Trophoblast cell (in vitro differentiated cells and primary cell): ENCODE results near the gene RSAD2.
A peak's percentile ranks its signal among the peaks of the same experiment; 100 is the strongest.

Experiments used
- DNase-seq, 2 donors: peaks; one replicate each; pipeline ENCODE4 v3.0.0-alpha.2; 2016
- H2AFZ ChIP-seq: 2 replicates; pipeline ENCODE4 v1.6.1; 2013; ENCODE audit warnings: low read length, moderate library complexity, mild to moderate bottlenecking; ENCODE audit not compliant: insufficient read depth, poor library complexity
- H2AK5ac ChIP-seq: 2 replicates; pipeline ENCODE4 v1.6.1; 2013; ENCODE audit warnings: mild to moderate bottlenecking, low read length
- H2BK120ac ChIP-seq: 2 replicates; pipeline ENCODE4 v1.6.1; 2013; ENCODE audit warnings: low read length, mild to moderate bottlenecking, moderate library complexity; ENCODE audit not compliant: insufficient read depth, poor library complexity
- H2BK12ac ChIP-seq: 2 replicates; pipeline ENCODE4 v1.6.1; 2013; ENCODE audit warnings: mild to moderate bottlenecking, low read length, moderate library complexity
- H2BK5ac ChIP-seq: 2 replicates; pipeline ENCODE4 v1.6.1; 2013; ENCODE audit warnings: low read length, low read depth, moderate library complexity, mild to moderate bottlenecking; ENCODE audit not compliant: poor library complexity
- H3K14ac ChIP-seq: 2 replicates; pipeline ENCODE4 v1.6.1; 2013; ENCODE audit warnings: mild to moderate bottlenecking, low read length
- H3K18ac ChIP-seq: 2 replicates; pipeline ENCODE4 v1.6.1; 2013; ENCODE audit warnings: mild to moderate bottlenecking, low read length
- H3K23ac ChIP-seq: 2 replicates; pipeline ENCODE4 v1.6.1; 2013; ENCODE audit warnings: low read length
- H3K27ac ChIP-seq: 2 replicates; pipeline ENCODE4 v1.5.1; 2013; ENCODE audit warnings: low read depth, mild to moderate bottlenecking, inconsistent platforms, low read length, moderate library complexity
- H3K27me3 ChIP-seq: 2 replicates; pipeline ENCODE4 v1.6.1; 2013; ENCODE audit warnings: inconsistent platforms, mild to moderate bottlenecking, low read length, moderate library complexity; ENCODE audit not compliant: insufficient read depth
- H3K36me3 ChIP-seq, 2 experiments: 1 replicate in 1 of 2; 2 replicates in 1 of 2; pipeline ENCODE4 v1.6.1; 2013; ENCODE audit warnings: low read length in 2 of 2, mild to moderate bottlenecking in 2 of 2, moderate library complexity in 1 of 2; ENCODE audit not compliant: insufficient read depth in 2 of 2, control insufficient read depth in 1 of 2
- H3K4ac ChIP-seq: 2 replicates; pipeline ENCODE4 v1.6.1; 2013; ENCODE audit warnings: low read depth, mild to moderate bottlenecking, low read length, moderate library complexity
- H3K4me1 ChIP-seq, 2 experiments: 1 replicate in 1 of 2; 2 replicates in 1 of 2; pipeline ENCODE4 v1.6.1; 2013; ENCODE audit warnings: low read length in 2 of 2, mild to moderate bottlenecking in 2 of 2, moderate library complexity in 1 of 2; ENCODE audit not compliant: insufficient read depth in 2 of 2, control insufficient read depth in 1 of 2
- H3K4me2 ChIP-seq: 2 replicates; pipeline ENCODE4 v1.6.1; 2013; ENCODE audit warnings: inconsistent platforms, mild to moderate bottlenecking, low read length, moderate library complexity
- H3K4me3 ChIP-seq: 2 replicates; pipeline ENCODE4 v1.5.1; 2013; ENCODE audit warnings: mild to moderate bottlenecking, low read depth, low read length, inconsistent platforms
- H3K79me1 ChIP-seq: one replicate; pipeline ENCODE4 v1.6.1; 2013; ENCODE audit warnings: low read length
- H3K79me2 ChIP-seq: 2 replicates; pipeline ENCODE4 v1.6.1; 2013; ENCODE audit warnings: low read length, mild to moderate bottlenecking; ENCODE audit not compliant: control insufficient read depth, insufficient read depth, poor library complexity
- H3K9ac ChIP-seq: 2 replicates; pipeline ENCODE4 v1.6.1; 2013; ENCODE audit warnings: mild to moderate bottlenecking, low read length
- H3K9me3 ChIP-seq: 2 replicates; pipeline ENCODE4 v1.6.1; 2013; ENCODE audit warnings: low read depth, mild to moderate bottlenecking, control low read depth, inconsistent platforms, low read length; ENCODE audit not compliant: insufficient read depth
- H4K12ac ChIP-seq: 2 replicates; pipeline ENCODE4 v1.6.1; 2013; ENCODE audit warnings: low read depth, mild to moderate bottlenecking, low read length, moderate library complexity
- H4K8ac ChIP-seq: 2 replicates; pipeline ENCODE4 v1.6.1; 2013; ENCODE audit warnings: low read depth, mild to moderate bottlenecking, low read length, moderate library complexity
- H4K91ac ChIP-seq: one replicate; pipeline ENCODE4 v1.6.1; 2013; ENCODE audit warnings: low read depth, mild to moderate bottlenecking, low read length, moderate library complexity
- WGBS: extraction: QIAGEN DNeasy Blood & Tissue Kit; methylation state at CpG from one replicate; pipeline ENCODE4 v1.1.7; 2013; ENCODE audit warnings: missing lambda C conversion rate; ENCODE audit not compliant: insufficient read length, insufficient coverage; ENCODE audit errors: extremely low coverage; 5-methylcytosine and 5-hydroxymethylcytosine counted together

RSAD2 gene

GRCh38 chr2:6846967-6847681 lies 30.5 kb upstream of the RSAD2 start:
- Histone ChIP-seq H3K23ac (no peak overlapping the region), H3K27ac (no peak overlapping the region), H2BK12ac (no peak overlapping the region), H2AFZ (no peak overlapping the region), H3K4me2 (no peak overlapping the region), H2BK5ac (no peak overlapping the region), H3K9me3 (peaks cover 14% of the 10 kb centered on the region), H3K79me2 (no peaks in the 10 kb centered on the region), H3K18ac (no peak overlapping the region), H3K4ac (no peak overlapping the region), H3K79me1 (no peaks in the 10 kb centered on the region), H3K14ac (no peak overlapping the region), H3K4me1 (no peaks in the 10 kb centered on the region), H3K4me3 (no peak overlapping the region), H3K9ac (no peak overlapping the region), H2BK120ac (no peak overlapping the region), H4K12ac (no peak overlapping the region), H4K8ac (no peak overlapping the region), H2AK5ac (no peak overlapping the region), H3K27me3 (no peaks in the 10 kb centered on the region), H4K91ac (no peak overlapping the region), H3K36me3 (no peaks in the 10 kb centered on the region)
- peak; percentile 79 to 81 for DNase-seq
- no CpG with 5 or more reads among the region's 6 CpGs for WGBS

GRCh38 chr2:6852195-6852594 lies 25.4 kb upstream of the RSAD2 start:
- no peak overlapping the region for H2BK12ac ChIP-seq
- no peak overlapping the region for H3K27ac ChIP-seq
- no peak overlapping the region for H2BK5ac ChIP-seq
- no peaks in the 10 kb centered on the region for H3K4me1 ChIP-seq
- no peak overlapping the region for H3K9ac ChIP-seq
- no peak overlapping the region for H2AFZ ChIP-seq
- H3K36me3 ChIP-seq = no peaks in the 10 kb centered on the region
- no peak overlapping the region for H3K18ac ChIP-seq
- no peak overlapping the region for H4K8ac ChIP-seq
- H4K12ac ChIP-seq = no peak overlapping the region
- no peak overlapping the region for H3K4me2 ChIP-seq
- WGBS = no CpG with 5 or more reads among the region's 2 CpGs
- no peak overlapping the region for H3K4ac ChIP-seq
- no peak overlapping the region for H3K4me3 ChIP-seq
- no peak overlapping the region for H4K91ac ChIP-seq
- H2BK120ac ChIP-seq = no peak overlapping the region
- H3K9me3 ChIP-seq = peaks cover 5% of the 10 kb centered on the region
- H3K23ac ChIP-seq = no peak overlapping the region
- H3K79me1 ChIP-seq = no peaks in the 10 kb centered on the region
- H2AK5ac ChIP-seq = no peak overlapping the region
- no peak for DNase-seq
- H3K27me3 ChIP-seq = no peaks in the 10 kb centered on the region
- H3K79me2 ChIP-seq = no peaks in the 10 kb centered on the region
- H3K14ac ChIP-seq = no peak overlapping the region

- H3K27me3 ChIP-seq = no peaks in the 10 kb centered on the region
- H4K91ac ChIP-seq = no peak overlapping the region
- no CpG with 5 or more reads among the region's 2 CpGs for WGBS
- H3K4me1 ChIP-seq = no peaks in the 10 kb centered on the region
- H3K14ac ChIP-seq = no peak overlapping the region
- H4K8ac ChIP-seq = no peak overlapping the region
- H3K9me3 ChIP-seq = peaks cover 4% of the 10 kb centered on the region
- no peak overlapping the region for H3K4me2 ChIP-seq
- H4K12ac ChIP-seq = no peak overlapping the region
- no peak overlapping the region for H2BK120ac ChIP-seq
- no peak for DNase-seq
- H2AFZ ChIP-seq = no peak overlapping the region
- no peak overlapping the region for H2BK12ac ChIP-seq
- H3K4ac ChIP-seq = no peak overlapping the region
- H3K18ac ChIP-seq = no peak overlapping the region
- no peaks in the 10 kb centered on the region for H3K79me1 ChIP-seq
- no peak overlapping the region for H3K27ac ChIP-seq
- no peak overlapping the region for H2BK5ac ChIP-seq
- H2AK5ac ChIP-seq = no peak overlapping the region
- H3K36me3 ChIP-seq = no peaks in the 10 kb centered on the region
- no peaks in the 10 kb centered on the region for H3K79me2 ChIP-seq
- no peak overlapping the region for H3K9ac ChIP-seq
- H3K4me3 ChIP-seq = no peak overlapping the region
- H3K23ac ChIP-seq = no peak overlapping the region
Measured at GRCh38 chr2:6854416-6854815, 23.2 kb upstream of the RSAD2 start.

- peaks cover 5% of the 10 kb centered on the region for H3K9me3 ChIP-seq
Measured at GRCh38 chr2:6855860-6856547, 21.6 kb upstream of the RSAD2 start.

More at GRCh38 chr2:6855860-6856547, 21.6 kb upstream of the RSAD2 start:
- Histone ChIP-seq H4K91ac (no peak overlapping the region), H3K4me1 (no peaks in the 10 kb centered on the region), H3K27me3 (no peaks in the 10 kb centered on the region), H2AFZ (no peak overlapping the region), H3K79me2 (no peaks in the 10 kb centered on the region), H2BK12ac (no peak overlapping the region), H3K4me3 (no peak overlapping the region), H3K4me2 (no peak overlapping the region), H2BK120ac (no peak overlapping the region), H3K36me3 (no peaks in the 10 kb centered on the region), H3K9ac (no peak overlapping the region), H2AK5ac (no peak overlapping the region), H3K18ac (no peak overlapping the region), H4K12ac (no peak overlapping the region), H2BK5ac (no peak overlapping the region), H4K8ac (no peak overlapping the region), H3K79me1 (no peaks in the 10 kb centered on the region), H3K23ac (no peak overlapping the region), H3K14ac (no peak overlapping the region), H3K4ac (no peak overlapping the region), H3K27ac (no peak overlapping the region)
- peak; percentile 65 to 85 for DNase-seq
